Cardiac fibroblast (primary cell): ENCODE results near the gene FOXK2.
"Not testable (repeated sequence)": the region's sequence is repeated elsewhere in the genome, so short reads cannot be mapped to it uniquely, and the experiment has no call there.

Experiments
- DNase-seq, 2 donors: peaks; one replicate each; pipeline versions ENCODE4 v3.0.0 to v3.0.0-alpha.2; 2010; ENCODE audit warnings: low read depth in 2 of 2
- H3K4me3 ChIP-seq, 2 donors: replicated peaks in 1 of 2; 1 replicate in 1 of 2; 2 replicates in 1 of 2; pipeline ENCODE4 v1.5.1; 2011; ENCODE audit warnings: low read depth in 2 of 2, low read length in 2 of 2, mild to moderate bottlenecking in 2 of 2, moderate library complexity in 1 of 2
- TF ChIP-seq, protein P1 (sequence below): IDR thresholded peaks from one replicate; pipeline ENCODE4 v1.5.1; 2011; ENCODE audit warnings: low read depth, mild to moderate bottlenecking, low read length, inconsistent platforms

The FOXK2 gene

DNA sequence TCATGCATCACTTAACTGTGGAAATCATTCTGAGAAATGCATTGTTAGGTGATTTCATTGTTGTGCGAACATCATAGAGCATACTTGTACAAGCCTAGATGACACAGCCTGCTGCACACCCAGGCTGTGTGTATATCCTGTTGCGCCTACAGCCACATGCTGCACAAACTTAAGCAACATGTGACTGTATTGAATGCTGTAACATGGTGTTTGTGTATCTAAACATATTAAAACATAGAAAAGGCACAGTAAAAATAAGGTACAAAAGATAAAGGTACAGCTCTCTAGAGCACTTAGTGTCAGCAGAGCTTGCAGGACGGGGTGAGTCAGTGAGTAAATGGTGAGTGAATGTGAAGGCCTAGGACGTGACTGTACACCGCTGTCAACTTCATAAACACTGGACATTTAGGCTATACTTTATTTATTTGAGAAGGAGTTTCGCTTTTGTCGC lies 11.9 kb downstream of the FOXK2 start:
- TF ChIP-seq, protein P1, sequence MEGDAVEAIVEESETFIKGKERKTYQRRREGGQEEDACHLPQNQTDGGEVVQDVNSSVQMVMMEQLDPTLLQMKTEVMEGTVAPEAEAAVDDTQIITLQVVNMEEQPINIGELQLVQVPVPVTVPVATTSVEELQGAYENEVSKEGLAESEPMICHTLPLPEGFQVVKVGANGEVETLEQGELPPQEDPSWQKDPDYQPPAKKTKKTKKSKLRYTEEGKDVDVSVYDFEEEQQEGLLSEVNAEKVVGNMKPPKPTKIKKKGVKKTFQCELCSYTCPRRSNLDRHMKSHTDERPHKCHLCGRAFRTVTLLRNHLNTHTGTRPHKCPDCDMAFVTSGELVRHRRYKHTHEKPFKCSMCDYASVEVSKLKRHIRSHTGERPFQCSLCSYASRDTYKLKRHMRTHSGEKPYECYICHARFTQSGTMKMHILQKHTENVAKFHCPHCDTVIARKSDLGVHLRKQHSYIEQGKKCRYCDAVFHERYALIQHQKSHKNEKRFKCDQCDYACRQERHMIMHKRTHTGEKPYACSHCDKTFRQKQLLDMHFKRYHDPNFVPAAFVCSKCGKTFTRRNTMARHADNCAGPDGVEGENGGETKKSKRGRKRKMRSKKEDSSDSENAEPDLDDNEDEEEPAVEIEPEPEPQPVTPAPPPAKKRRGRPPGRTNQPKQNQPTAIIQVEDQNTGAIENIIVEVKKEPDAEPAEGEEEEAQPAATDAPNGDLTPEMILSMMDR, result no peak
- peak; percentile 40 to 82 for DNase-seq
- H3K4me3 ChIP-seq, result no peak overlapping the region

DNA sequence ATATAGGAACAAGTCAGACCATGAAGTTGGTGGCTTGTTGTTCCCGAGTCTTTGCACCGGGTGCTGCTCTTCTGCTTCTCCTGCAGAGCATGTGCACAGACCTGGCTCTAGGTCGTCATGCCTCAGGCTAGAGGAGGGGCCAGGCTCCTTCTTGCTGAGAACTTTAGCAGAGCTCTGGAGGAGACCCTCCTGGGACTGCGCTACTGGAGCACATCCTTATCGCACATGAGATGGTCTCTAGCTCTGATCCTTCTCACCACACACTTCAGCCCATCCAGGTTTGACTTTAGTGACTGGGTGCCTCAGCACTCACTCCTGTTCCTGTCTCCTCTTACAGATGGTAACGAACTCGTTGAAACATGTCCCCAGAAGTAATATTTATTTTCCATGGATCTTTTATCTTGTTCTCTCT lies 14.9 kb downstream of the FOXK2 start:
- no peak overlapping the region for H3K4me3 ChIP-seq
- TF ChIP-seq, protein P1, result no peak
- DNase-seq, result no peak

DNA sequence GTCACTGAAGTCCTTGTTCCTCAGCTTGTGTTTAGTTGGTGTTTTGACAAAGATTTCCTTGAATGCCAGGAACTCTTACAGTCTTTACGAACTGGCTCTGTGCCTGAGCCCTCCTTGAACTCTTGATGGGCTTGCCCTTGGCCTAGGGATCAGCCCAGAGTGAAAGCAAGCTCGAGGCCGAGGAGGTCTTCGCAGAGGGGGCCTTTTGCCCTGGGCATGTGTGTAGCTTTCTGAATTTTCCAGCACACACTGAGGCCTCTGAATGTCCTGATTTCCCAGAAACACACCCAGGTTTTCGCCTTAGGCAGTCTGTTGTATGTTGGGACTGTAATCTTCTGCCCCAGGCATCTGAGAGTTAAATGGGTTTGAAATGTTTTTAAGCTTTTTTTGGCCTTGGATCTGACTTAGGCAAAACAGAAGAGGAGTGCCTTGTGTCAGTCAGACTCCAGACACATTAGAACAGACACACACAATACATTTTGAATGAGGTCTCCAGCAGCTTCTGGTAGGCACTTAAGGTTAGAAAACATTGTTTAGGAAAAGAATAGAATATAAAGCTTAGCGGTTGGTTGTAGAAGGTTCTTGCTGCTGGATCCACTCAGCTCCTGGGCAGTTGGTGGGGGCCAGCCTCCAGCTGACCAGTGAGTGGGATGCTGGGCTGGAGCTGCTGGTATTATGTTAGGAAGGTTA lies 17.1 kb downstream of the FOXK2 start:
- peak in 1 of 2 donors; percentile 76 for DNase-seq
- TF ChIP-seq, protein P1, result no peak
- peak overlapping the region in 1 of 2 donors; percentile 31 for H3K4me3 ChIP-seq

DNA sequence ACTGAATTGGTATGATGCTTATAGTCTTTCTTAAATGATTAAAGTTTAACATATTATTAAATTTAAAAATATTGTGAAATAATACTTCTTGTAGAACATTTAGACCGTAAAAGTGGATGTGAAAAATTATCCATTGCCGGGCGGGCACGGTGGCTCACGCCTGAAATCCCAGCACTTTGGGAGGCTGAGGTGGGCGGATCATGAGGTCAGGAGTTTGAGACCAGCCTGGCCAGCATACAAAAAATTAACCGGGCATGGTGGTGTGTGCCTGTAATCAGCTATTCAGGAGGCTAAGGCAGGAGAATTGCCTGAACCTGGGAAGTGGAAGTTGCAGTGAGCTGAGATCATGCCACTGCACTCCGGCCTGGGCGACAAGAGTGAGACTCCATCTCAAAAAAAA lies 17.7 kb downstream of the FOXK2 start:
- not testable (repeated sequence) for H3K4me3 ChIP-seq, DNase-seq

DNA sequence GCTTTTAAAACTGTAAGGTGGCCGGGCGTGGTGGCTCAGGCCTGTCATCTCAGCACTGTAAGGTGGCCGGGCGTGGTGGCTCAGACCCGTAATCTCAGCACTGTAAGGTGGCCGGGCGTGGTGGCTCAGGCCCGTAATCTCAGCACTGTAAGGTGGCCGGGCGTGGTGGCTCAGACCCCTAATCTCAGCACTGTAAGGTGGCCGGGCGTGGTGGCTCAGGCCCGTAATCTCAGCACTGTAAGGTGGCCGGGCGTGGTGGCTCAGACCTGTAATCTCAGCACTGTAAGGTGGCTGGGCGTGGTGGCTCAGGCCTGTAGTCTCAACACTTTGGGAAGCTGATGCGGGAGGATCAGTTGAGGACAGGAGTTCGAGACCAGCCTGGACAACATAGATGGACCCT lies 19.5 kb downstream of the FOXK2 start:
- DNase-seq, H3K4me3 ChIP-seq: not testable (repeated sequence)

DNA sequence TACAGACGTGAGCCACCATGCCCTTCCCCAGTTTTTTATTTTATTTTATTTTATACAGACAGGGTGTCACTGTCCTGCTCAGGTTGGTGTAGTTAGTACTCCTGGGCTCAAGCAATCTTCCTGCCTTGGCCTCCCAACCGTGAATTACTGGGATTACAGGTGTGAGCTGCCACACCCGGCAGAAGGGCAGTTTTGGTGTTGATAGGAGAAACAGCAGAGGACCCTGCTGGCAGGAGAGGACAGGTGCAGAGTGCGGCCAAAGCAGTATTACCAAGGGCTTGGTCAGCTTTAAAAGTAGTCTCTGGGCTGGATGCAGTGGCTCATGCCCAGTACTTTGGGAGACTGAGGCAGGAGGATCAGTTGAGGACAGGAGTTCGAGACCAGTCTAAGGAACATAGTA lies 22.9 kb downstream of the FOXK2 start:
- DNase-seq, result no peak
- TF ChIP-seq, protein P1, result no peak
- H3K4me3 ChIP-seq, result no peak overlapping the region

DNA sequence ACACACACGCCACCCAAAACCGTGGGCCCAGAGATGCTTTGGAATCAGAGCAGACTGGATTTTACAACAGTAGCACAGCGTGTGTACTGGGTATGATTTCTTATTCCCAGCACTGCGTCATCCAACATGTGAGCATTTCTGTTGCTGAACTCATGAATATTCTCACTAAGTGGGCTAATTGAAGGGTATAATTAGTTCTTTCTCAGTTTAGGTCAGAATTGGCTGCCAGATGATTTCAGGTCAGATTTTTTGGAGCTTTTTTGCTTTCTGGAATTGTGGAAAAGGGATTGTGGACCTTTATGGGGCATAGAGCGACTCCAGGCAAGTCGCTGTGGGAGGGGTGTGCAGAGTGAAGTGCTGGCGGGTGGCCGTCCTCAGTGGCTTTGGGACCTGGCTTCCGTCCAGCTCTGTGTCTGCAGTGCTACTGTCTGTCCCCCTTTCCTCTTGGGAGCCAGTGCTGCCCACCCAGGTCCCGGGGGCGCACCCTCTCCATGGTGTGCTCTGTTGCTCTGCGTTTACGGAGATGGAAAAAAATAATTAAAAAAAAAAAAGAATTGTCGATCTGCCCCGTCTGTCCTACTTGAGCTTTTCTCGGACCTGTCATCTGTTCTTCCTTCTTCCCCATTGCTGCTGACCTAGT lies 25.0 kb downstream of the FOXK2 start:
- no peak overlapping the region for H3K4me3 ChIP-seq
- no peak for DNase-seq
- TF ChIP-seq, protein P1, result no peak

DNA sequence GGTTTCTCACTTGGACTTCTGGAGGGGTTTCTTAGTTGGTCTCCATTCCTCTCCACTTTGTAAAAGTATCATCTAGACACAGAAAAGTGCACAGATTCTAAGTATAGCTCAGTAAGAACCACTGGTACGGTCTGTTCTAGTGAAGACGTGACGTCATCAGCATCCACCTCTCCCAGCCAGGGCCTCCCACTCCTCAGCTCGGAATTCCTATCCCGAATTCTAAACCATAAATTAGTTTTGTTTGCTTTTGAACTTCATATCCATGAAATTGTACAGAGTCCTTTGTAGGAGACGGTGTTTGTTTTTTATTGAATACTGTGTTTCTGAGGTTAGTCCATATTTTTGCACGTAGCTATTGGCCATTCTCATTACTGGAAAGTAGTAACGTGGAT lies 25.5 kb downstream of the FOXK2 start:
- TF ChIP-seq, protein P1, result no peak
- no peak overlapping the region for H3K4me3 ChIP-seq
- peak in 1 of 2 donors; percentile 44 for DNase-seq
